ENCODE data around the gene ARFIP2.

ARFIP2 gene

DNA sequence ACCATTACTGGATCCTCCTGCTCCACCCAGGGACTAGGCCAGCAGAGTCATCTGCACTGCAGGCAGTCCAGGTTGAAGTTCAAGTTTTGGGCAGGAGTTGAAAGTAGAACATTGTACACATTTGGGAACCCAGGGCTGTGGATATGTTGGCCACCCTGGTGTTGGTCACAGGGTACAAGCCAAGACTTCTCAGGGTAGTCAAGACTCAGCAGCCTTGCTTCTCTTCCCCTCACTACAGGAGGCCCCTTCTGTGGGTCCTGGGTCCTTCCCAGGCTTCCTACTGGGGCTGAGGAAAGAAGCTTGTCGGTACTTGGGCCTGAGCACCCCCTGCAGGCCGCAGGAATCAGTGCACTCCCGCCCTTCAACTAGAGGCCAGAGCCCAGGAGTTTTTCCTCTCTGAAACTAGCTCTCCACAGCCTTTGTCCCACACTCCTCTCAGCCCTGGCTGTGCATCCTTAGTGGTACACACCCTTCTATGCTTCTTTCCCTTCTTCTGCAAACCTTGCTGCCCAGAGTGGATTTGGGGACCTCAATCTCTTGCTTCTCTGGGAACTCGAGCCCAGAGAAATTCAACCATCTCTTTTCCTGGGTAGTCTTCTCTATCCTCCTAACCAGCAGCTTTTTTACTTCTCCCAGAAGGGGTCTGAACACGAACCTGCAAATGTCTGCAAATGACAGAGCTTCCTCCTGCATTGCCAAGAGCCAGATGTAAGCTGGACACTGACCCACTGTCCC, 37.7 kb downstream of the ARFIP2 start:
- no peak for DNase-seq (ENCODE audit: low read depth)

DNA sequence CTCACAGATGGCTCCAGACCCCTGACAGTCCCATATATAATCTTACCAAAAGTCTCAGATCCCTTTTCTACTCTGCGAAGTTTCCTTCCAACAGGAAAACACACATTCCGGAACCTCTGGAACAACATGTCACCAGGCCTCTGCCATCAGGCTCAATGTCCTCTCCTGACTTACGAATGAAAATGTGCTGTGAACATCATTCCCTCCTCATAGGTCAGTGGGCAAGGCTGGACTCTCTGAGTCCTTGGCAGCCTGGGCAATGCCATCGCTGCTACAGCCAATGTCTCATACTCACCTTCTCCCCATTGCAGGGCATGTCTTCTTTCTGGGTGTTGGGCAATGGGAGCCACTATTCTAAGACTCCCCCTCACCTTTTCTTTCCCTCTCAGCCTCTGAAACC, 38.7 kb downstream of the ARFIP2 start:
- DNase-seq (ENCODE audit: low read depth), result no peak

DNA sequence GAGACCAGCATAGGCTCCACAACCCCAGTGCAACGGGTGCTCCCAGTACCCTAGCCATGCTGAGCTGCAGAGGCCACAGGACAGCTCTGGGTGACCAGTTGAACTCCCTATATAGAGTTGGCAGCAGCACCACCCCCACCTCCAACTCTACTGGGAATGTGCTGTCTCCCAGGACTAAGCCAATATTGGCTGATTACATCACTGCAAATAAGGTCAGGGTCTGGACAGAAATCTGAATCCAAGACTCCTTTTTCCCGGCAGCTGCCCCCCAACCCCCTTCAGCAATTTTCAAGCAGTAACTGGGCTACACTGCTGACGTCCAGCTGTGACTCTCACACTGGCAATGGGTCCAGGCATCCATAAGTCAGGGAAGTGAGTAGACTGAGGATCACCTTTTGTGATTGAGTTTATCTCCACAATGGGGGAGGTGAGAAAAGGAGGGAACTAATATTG, 40.2 kb downstream of the ARFIP2 start, which contains the start of gene HPX:
Gene HPX (minus strand): TSS at position 82 of the 453 bp plus-strand sequence. CDS start 24 bp downstream, at position 58.
- DNase-seq (ENCODE audit: low read depth), result no peak

DNA sequence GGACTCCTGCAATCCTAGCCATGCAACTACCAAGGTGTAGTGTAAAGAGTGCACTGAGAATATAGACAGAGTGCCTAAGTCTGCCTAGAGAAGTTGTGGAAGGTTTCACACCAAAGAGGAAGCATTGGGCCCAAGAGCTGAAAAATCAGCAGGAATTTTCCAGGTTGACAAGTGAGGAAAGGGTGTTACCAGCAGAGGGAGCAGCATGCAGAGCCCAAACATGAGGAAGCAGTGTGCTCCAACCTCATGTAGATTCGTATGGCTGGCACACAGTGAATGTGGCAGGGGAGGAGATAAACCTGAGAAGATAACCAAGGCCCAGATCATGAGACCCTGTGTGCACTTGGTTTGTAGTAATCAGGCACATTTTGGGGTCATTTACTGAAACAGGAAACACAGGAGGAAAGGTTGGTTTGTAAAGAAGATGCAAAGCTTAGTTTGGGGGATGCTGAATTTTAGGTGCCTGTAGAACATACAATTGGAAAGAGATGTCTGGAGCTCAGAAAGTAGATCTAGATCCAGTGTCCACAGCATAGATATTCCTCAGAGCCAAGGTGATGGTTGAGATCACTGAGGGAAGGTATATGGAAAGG, 42.1 kb downstream of the ARFIP2 start:
- DNase-seq (ENCODE audit: low read depth), result no peak

DNA sequence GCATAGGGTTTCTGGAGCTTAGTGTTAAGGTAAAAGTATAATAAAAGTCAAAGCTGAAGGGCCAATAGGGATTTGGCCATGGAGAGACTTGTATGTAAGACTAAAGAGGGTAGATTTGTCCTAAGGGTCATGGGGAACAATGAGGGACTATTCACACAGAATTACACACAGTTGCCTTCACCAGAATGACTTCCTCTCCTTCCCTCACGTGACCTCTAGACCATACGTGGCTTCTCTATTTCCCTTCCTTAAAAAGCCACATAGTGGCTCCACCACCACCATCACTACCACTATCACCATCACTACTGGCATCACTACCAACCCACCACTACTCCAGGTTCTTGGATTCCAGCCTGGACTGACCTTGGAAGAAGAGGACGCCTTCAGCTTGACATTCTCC, 43.1 kb downstream of the ARFIP2 start:
- no peak for DNase-seq (ENCODE audit: low read depth)

DNA sequence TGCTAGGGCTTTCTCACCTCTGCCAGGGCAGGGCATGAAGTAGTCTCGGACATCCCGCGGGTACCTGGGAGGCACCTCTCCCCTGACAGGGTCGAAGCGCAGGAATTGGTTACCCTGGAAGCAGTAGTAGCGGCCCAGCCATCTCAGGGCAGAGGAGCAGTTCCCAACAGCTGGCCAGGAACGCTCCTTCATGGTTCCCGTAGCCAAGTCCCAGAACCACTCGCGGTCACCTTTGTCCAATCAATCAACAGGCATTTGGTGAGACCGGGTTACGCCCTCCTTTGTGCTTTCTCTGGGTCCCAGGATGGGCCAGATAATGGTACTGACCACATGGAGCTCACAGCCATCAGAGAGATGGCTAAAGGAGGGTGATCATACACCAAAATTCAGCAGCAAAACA, 43.7 kb downstream of the ARFIP2 start:
- DNase-seq (ENCODE audit: low read depth), result no peak

DNA sequence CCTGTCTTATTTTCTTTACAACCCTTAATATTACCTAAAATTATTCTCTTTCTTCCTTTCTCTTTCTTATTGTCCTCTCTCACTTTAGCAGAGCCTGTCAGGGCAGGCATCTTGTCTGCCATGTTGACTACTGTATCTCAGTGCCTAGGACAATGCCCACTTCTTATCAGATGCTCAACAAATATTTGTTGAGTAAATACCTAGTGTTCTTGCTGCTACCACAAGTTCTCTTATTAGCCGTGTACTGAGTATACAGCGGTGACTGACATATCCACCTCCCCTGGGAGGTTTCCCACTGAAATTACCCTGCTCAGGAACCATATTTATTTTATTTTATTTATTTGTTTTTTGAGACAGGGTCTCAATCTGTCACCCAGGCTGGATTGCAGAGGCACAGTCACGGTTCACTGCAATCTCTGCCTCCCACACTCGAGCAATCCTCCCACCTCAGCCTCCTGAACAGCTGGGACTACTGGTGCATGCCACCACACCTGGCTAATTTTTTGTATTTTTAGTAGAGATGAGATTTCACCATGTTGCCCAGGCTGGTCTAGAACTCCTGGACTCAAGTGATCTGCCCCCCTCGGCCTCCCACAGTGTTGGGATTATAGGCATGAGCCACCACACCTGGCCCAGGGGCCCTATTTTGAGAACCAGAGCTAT, 47.0 kb downstream of the ARFIP2 start:
- DNase-seq (ENCODE audit: low read depth), result no peak

DNA sequence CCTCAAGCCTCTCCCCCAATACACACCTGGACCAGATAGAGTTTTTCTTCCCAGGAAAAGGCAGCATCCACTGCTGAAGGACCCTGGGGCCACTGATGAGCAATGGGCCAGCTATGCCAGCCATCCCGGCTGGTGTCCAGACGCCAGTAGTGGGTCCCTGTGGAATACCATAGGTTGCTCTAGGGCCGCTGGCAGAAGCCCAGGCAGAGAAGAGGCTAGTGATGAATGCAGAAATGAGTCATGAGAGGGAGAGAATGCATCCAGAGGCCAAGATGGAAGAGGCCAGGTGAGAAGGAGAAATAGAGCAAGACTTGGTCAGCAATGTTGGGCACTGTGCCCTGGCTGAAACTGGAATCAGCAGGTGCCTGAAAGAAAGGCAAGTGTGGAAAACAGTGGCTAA, 49.3 kb downstream of the ARFIP2 start:
- no peak for DNase-seq (ENCODE audit: low read depth)

DNA sequence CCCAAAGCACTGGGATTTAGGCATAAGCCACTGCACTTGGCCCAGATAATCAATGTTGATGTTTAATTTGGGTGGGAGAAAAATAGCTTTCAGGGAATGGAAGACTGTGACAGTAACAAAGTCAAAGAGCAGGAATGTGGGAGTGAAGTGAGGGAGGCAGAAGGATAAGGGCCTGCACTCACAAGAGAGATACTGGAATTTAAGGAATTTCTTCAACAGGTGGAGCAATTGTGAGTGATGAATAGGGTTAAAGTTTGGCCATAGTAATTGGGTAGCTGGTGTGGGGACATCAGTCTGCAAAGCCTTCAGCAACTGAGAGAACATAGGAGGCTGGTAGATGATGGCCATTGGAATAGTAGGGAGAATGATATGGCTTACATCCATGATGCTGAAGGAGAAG, 53.6 kb downstream of the ARFIP2 start:
- no peak for DNase-seq (ENCODE audit: low read depth)

Measured in stimulated activated CD8-positive, alpha-beta memory T cell treated with anti-CD3 and anti-CD28 coated beads, Interleukin-7, amount 100 ng/mL, for 24 hours (primary cell).